HG02885 (cell line): ENCODE measurements around the gene DAPK1.

ENCODE experiments used
- ATAC-seq: cut with Tn5 transposase; IDR thresholded peaks from one replicate; pipeline ENCODE4 v1.9.1; 2021; ENCODE audit warnings: mild to moderate bottlenecking; ENCODE audit not compliant: unreplicated experiment, poor library complexity

DAPK1 gene

GRCh38 chr9:87656485-87656884 lies 158.8 kb downstream of the DAPK1 start:
- no peak for ATAC-seq

- ATAC-seq: no peak
Observed at GRCh38 chr9:87657190-87657589, 159.5 kb downstream of the DAPK1 start.

GRCh38 chr9:87657893-87658292 lies 160.2 kb downstream of the DAPK1 start:
- ATAC-seq: no peak

- no peak for ATAC-seq
Observed at GRCh38 chr9:87658511-87658910, 160.8 kb downstream of the DAPK1 start.

GRCh38 chr9:87659534-87660419 lies 162.1 kb downstream of the DAPK1 start:
- no peak for ATAC-seq

GRCh38 chr9:87661241-87661640 lies 163.6 kb downstream of the DAPK1 start:
- no peak for ATAC-seq

- ATAC-seq: no peak
Observed at GRCh38 chr9:87662808-87663528, 165.3 kb downstream of the DAPK1 start.

GRCh38 chr9:87663556-87663955 lies 165.9 kb downstream of the DAPK1 start:
- ATAC-seq: no peak

- ATAC-seq: no peak
Observed at GRCh38 chr9:87664153-87665060, 166.7 kb downstream of the DAPK1 start.

GRCh38 chr9:87665505-87665904 lies 167.8 kb downstream of the DAPK1 start:
- ATAC-seq: no peak

GRCh38 chr9:87667164-87667738 lies 169.6 kb downstream of the DAPK1 start:
- ATAC-seq: no peak

GRCh38 chr9:87668222-87668621 lies 170.6 kb downstream of the DAPK1 start:
- no peak for ATAC-seq

GRCh38 chr9:87668722-87669121 lies 171.1 kb downstream of the DAPK1 start:
- ATAC-seq: no peak

- ATAC-seq: no peak
Observed at GRCh38 chr9:87670572-87671264, 173.1 kb downstream of the DAPK1 start.

GRCh38 chr9:87671478-87671877 lies 173.8 kb downstream of the DAPK1 start:
- ATAC-seq: no peak

- ATAC-seq: no peak
Observed at GRCh38 chr9:87671925-87672324, 174.3 kb downstream of the DAPK1 start.

- ATAC-seq: no peak
Observed at GRCh38 chr9:87672586-87672985, 174.9 kb downstream of the DAPK1 start.

GRCh38 chr9:87673446-87674120 lies 175.9 kb downstream of the DAPK1 start:
- no peak for ATAC-seq
